Erythroblast (primary cell): ENCODE data around the gene GARS1.
"Not testable (repeated sequence)": the region's sequence is repeated elsewhere in the genome, so short reads cannot be mapped to it uniquely, and the experiment has no call there.

Source experiments
- DNase-seq, 2 experiments: peaks; one replicate each; lab custom pipeline; 2025; lab: John Stamatoyannopoulos, UW
- GATA1 ChIP-seq: IDR thresholded peaks from 2 replicates; pipeline ENCODE4 v1.6.1; 2011; ENCODE audit warnings: low read depth, mild to moderate bottlenecking, control low read depth, low read length, moderate library complexity
- POLR2A ChIP-seq: IDR thresholded peaks from 2 replicates; pipeline ENCODE4 v1.6.1; 2011; ENCODE audit warnings: mild to moderate bottlenecking, low read length

The GARS1 gene

GRCh38 chr7:30562909-30563308 is 31.8 kb upstream of the GARS1 start:
- TF ChIP-seq POLR2A (no peak), GATA1 (no peak)
- no peak for DNase-seq

- no peak for TF ChIP-seq POLR2A
- TF ChIP-seq GATA1: no peak
- no peak for DNase-seq
These were observed 31.2 kb upstream of the GARS1 start for GRCh38 chr7:30563326-30563942.

- DNase-seq: peak; percentile 80 to 91
- TF ChIP-seq GATA1: no peak
- no peak for TF ChIP-seq POLR2A
These were observed 30.3 kb upstream of the GARS1 start for GRCh38 chr7:30564243-30564892.

- TF ChIP-seq GATA1 (no peak), POLR2A (no peak)
- no peak for DNase-seq
These were observed 28.1 kb upstream of the GARS1 start for GRCh38 chr7:30566596-30566995.

GRCh38 chr7:30567081-30567480 is 27.6 kb upstream of the GARS1 start:
- DNase-seq: no peak
- TF ChIP-seq GATA1 (no peak), POLR2A (no peak)

GRCh38 chr7:30570238-30570637 is 24.4 kb upstream of the GARS1 start:
- DNase-seq: not testable (repeated sequence)

GRCh38 chr7:30572212-30572841 is 22.4 kb upstream of the GARS1 start:
- peak in 1 of 2 experiments; percentile 26 for DNase-seq
- no peak for TF ChIP-seq POLR2A
- no peak for TF ChIP-seq GATA1

GRCh38 chr7:30575910-30576309 is 18.8 kb upstream of the GARS1 start:
- TF ChIP-seq POLR2A (no peak), GATA1 (no peak)
- no peak for DNase-seq

- TF ChIP-seq GATA1 (no peak), POLR2A (no peak)
- no peak for DNase-seq
These were observed 11.5 kb upstream of the GARS1 start for GRCh38 chr7:30583181-30583580.

GRCh38 chr7:30584415-30584814 is 10.3 kb upstream of the GARS1 start:
- no peak for DNase-seq
- TF ChIP-seq POLR2A: no peak
- TF ChIP-seq GATA1: no peak

- no peak for DNase-seq
- TF ChIP-seq POLR2A (no peak), GATA1 (no peak)
These were observed 9.7 kb upstream of the GARS1 start for GRCh38 chr7:30584965-30585364.

- no peak for DNase-seq
- no peak for TF ChIP-seq POLR2A
- no peak for TF ChIP-seq GATA1
These were observed 9.0 kb upstream of the GARS1 start for GRCh38 chr7:30585675-30586074.

- DNase-seq: not testable (repeated sequence)
These were observed 7.1 kb upstream of the GARS1 start for GRCh38 chr7:30587547-30587946.

- DNase-seq: no peak
These were observed 5.6 kb upstream of the GARS1 start for GRCh38 chr7:30589111-30589510.

More at GRCh38 chr7:30589111-30589510, 5.6 kb upstream of the GARS1 start:
- no peak for TF ChIP-seq POLR2A
- TF ChIP-seq GATA1: no peak
